HG02763 (cell line): ENCODE data around the gene TMEM191C.
A peak's percentile ranks its signal among the peaks of the same experiment; 100 is the strongest.
"Not testable (repeated sequence)": the region's sequence is repeated elsewhere in the genome, so short reads cannot be mapped to it uniquely, and the experiment has no call there.

Experiments
- ATAC-seq: cut with Tn5 transposase; IDR thresholded peaks from one replicate; pipeline ENCODE4 v1.9.1; 2021; ENCODE audit warnings: mild to moderate bottlenecking, moderate library complexity; ENCODE audit not compliant: unreplicated experiment

TMEM191C gene

GRCh38 chr22:21467337-21468193, at the start of gene TMEM191C:
Gene TMEM191C (plus strand): TSS chr22:21467387. CDS start chr22:21467460, 73 bp downstream.
- not testable (repeated sequence) for ATAC-seq

DNA sequence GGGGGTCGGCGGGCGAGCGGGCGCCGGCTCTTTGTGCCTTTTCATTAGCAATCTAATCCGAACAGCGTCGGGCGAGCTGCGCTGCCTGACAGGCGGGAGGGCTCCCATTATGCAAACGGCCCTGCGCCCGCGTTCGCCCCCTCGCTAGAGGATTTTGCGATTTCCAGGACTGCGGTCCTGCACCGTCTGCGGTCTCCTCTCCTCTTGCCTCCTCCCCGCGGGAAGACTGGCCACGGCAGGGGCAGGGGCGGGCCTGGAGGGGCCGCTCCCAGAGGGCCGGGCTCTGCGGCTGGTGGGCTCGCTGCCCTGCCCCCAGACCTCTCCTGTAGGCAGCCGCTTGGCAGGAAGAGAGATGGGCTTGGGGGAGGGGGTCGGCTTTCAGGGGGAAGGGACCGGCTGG, 49.3 kb upstream of the TMEM191C start:
- peak; percentile 12 for ATAC-seq

DNA sequence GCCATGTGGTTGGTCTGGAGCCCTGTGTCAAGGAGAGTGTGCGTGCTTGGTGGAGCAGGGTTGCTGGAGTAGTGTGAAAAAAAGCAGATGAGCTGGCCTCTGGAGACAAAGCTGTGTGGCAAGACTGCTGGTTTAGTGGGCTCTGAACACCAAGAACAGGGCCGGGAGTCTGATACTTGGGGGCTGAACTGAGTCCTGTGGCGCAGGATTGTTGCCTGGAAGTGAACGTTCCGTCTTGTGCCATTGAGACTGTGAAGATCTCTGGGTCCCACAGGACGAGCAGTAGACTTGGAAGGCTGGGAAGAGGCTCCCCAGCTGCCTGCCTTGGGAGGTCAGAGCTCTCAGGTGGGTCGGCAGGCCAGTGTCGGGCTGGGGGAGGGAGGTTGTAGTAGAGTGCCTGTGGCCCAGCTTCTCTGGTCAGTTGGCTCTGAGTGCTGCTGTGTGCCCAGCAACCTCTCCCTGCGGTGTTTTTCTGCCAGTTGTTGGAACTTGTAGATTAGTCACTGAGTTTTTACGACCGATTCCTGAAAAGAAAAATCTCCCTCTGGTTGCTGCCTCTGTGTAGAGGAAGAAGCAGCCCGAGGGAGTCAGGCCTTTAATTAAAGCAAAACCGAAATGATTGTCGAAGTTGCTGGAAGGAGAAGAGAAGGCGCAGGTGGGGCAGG, 48.1 kb upstream of the TMEM191C start:
- ATAC-seq, result not testable (repeated sequence)

GRCh38 chr22:21420180-21420763, 46.9 kb upstream of the TMEM191C start:
- not testable (repeated sequence) for ATAC-seq

- not testable (repeated sequence) for ATAC-seq
These were observed 43.0 kb upstream of the TMEM191C start for GRCh38 chr22:21424084-21424709.

DNA sequence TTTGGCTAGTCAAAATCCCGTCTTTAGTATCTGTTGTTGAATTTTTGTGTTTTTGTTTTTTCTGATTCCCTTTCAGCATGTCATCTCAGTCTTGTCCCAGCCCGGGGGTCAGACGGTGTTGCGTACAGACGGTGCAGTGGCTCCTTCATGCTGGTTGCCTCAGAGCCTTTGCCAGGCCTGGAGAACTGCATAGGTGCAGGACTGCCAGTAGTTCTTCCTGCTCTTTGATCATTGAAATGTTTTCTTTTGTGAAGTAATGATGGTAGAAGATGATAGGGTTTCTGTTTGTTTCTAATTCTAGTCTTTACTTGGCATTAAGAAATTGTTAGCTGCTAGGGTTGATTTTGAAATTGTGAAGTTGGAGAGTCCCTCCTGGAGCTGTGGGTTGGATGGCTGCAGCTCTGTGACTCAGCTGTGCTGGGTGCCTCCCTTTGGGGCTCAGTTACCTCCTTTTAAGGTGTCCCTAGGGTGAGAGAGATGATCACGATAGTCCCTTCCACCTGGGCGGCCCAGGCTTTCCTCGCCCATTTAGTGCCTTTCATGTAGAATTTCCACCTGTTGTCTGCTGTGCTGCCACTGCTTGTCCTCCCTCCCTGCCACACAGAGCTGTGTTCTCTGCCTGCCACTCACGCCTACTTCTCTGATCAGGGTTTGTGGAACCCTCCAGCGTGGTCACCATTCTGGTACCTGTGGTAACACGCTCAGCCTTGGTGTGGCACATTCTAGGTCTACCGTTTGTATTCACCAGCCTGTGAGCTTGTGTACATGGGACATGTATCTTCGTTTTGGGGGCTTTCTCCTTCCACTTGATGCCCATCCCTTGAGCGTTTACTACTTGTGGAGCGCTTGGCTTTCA, 32.6 kb upstream of the TMEM191C start:
- not testable (repeated sequence) for ATAC-seq

GRCh38 chr22:21435998-21436810, 31.0 kb upstream of the TMEM191C start:
- ATAC-seq, result not testable (repeated sequence)

DNA sequence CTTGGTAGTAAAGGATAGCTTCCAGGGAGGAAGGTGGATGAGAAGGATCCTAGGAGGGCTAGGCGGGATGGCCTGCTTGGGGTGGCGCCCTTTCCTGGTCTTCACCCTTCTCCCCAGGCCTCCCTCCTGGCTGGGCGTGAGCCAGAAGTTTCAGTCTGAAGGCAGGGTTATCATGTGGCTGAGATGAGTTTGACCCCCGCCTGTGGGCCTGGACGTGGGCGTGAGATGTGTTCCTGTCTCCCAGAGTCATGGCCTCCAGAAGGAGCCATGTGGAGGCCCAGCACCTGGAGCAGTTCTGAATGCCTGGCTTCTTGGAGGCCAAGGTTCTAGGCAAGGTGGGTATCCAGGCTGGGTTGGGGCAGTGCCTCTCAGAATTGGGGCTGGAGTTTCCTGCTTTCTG, 29.2 kb upstream of the TMEM191C start:
- not testable (repeated sequence) for ATAC-seq

- ATAC-seq, result not testable (repeated sequence)
These were observed 27.1 kb upstream of the TMEM191C start for GRCh38 chr22:21440018-21440636.

- ATAC-seq, result not testable (repeated sequence)
These were observed 26.5 kb upstream of the TMEM191C start for GRCh38 chr22:21440676-21441075.

DNA sequence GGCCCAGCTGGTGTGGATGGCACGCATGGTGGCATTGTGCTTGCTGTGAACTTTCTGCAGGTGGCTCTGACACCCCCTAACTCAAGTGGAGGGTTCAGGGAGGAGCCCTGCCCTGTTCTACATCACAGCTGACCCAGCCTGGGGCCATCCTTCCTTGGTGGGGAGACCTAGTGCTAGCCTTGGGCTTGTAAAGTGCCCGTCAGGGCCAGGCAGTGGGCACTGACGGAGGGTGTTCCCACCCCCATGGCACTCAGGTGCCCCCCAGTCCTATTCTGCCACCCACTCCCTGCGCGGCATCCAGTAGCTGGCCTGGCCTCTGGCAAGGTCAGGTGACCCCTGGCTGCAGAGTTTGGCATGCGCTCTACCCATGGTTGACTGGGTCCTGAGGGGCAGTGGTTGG, 26.0 kb upstream of the TMEM191C start:
- ATAC-seq, result not testable (repeated sequence)

DNA sequence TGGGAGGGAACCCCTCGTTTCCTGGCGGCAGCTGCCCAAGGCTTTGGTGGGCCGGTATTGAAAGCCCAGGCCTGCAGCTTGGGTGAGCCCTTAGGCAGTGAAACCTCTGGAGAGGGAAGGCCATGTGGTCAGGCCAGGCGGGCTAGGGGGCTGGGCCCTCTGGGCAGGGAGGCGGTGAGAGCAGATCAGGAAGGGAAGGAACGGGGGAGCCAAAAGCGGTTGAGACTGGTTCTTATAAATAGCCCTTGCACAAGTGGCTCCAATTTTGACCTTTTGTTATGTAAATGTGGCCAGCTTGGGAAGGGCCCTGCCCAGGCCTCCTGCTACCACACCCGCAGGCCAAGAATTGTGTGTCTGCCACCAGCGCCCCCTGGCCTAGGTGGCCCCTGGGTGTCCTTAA, 25.1 kb upstream of the TMEM191C start:
- ATAC-seq, result not testable (repeated sequence)

DNA sequence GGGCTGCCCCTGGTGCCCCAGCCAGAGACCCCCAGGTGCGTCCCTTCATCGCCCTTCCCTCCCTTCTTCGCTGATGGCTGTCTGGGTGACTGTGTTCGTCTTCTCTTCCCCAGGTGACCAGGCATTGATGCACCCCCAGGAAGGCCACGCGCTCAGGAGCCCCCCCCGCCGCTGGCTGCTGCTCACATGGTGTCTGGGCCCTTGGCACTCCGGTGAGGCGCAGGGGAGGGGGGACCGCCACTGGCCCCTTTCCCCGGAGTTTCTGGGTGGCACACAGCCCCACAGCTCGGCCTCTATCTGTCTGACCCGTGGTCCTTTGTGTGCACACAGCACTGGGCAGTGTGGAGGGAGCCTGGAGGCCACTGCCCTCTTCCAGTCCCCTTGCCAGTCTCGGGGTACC, 24.5 kb upstream of the TMEM191C start:
- ATAC-seq, result not testable (repeated sequence)

- ATAC-seq, result no peak
These were observed 24.0 kb upstream of the TMEM191C start for GRCh38 chr22:21443057-21443734.

GRCh38 chr22:21443735-21444421, 23.3 kb upstream of the TMEM191C start:
- no peak for ATAC-seq

DNA sequence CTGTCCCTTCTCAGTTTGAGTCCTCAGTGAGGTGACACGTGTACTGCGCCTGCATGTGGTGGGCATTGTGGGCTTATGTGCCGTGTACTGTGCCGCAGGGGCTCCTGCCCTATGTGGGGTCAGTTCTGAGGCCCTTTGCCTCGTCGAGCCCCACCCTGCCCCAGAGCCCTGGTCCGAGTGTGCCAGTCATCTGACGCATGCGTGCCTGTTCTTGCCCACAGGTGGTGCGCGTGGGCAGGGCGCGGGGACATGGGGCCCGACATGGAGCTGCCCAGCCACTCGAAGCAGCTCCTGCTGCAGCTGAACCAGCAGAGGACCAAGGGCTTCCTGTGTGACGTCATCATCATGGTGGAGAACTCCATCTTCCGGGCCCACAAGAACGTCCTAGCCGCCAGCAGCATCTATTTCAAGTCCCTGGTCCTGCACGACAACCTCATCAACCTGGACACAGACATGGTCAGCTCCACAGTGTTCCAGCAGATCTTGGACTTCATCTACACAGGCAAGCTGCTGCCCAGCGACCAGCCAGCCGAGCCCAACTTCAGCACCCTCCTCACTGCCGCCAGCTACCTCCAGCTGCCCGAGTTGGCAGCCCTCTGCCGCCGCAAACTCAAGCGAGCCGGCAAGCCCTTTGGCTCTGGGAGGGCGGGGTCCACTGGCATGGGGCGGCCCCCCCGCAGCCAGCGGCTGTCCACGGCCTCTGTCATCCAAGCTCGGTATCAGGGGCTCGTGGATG, 22.3 kb upstream of the TMEM191C start:
- ATAC-seq, result no peak
